Loucy (cell line): ENCODE measurements around the gene GID8.

Experiments used
- H2AFZ ChIP-seq: fragments of 200-600 bp; sonication (generic); 2 replicates; pipeline ENCODE4 v1.6.0; 2016; ENCODE audit warnings: antibody characterized with exemption, mild to moderate bottlenecking, low read length, moderate library complexity
- H3F3A ChIP-seq: fragments of 200-600 bp; 2 replicates; pipeline ENCODE4 v1.6.0; 2016; ENCODE audit warnings: antibody characterized with exemption, low read depth, mild to moderate bottlenecking
- H3K27me3 ChIP-seq: fragments of 200-600 bp; sonication (generic); 2 replicates; pipeline ENCODE4 v1.6.1; 2014; ENCODE audit warnings: low read length, mild to moderate bottlenecking; ENCODE audit not compliant: insufficient read depth, poor library complexity, severe bottlenecking
- H3K36me3 ChIP-seq: fragments of 200-600 bp; sonication (generic); 2 replicates; pipeline ENCODE4 v1.6.1; 2016; ENCODE audit warnings: low read length; ENCODE audit not compliant: insufficient read depth
- H3K4me1 ChIP-seq: fragments of 200-600 bp; sonication (generic); 2 replicates; pipeline ENCODE4 v1.5.1; 2014; ENCODE audit warnings: low read length, mild to moderate bottlenecking; ENCODE audit not compliant: insufficient read depth, poor library complexity, severe bottlenecking
- H3K4me2 ChIP-seq: fragments of 200-600 bp; sonication (generic); 2 replicates; pipeline ENCODE4 v1.6.0; 2014; ENCODE audit warnings: antibody characterized with exemption, low read length, low read depth, mild to moderate bottlenecking; ENCODE audit not compliant: poor library complexity, severe bottlenecking
- H3K4me3 ChIP-seq: fragments of 200-600 bp; sonication (generic); 2 replicates; pipeline ENCODE4 v1.5.1; 2014; ENCODE audit warnings: low read length, mild to moderate bottlenecking, mixed read lengths; ENCODE audit not compliant: poor library complexity, severe bottlenecking
- H3K79me2 ChIP-seq: fragments of 200-600 bp; sonication (generic); 2 replicates; pipeline ENCODE4 v1.6.1; 2014; ENCODE audit warnings: low read length; ENCODE audit not compliant: insufficient read depth
- H3K9ac ChIP-seq: fragments of 200-600 bp; sonication (generic); 2 replicates; pipeline ENCODE4 v1.6.0; 2014; ENCODE audit warnings: mild to moderate bottlenecking, low read depth, low read length, moderate library complexity; ENCODE audit not compliant: poor library complexity, severe bottlenecking
- H3K9me2 ChIP-seq: fragments of 200-600 bp; sonication (generic); replicated peaks from 2 replicates; pipeline ENCODE4 v1.6.1; 2016; ENCODE audit warnings: low read depth, low read length, mixed read lengths
- H3K9me3 ChIP-seq: fragments of 200-600 bp; sonication (generic); 2 replicates; pipeline ENCODE4 v1.6.1; 2014; ENCODE audit warnings: mild to moderate bottlenecking, antibody characterized with exemption, low read length, low read depth; ENCODE audit not compliant: insufficient read depth
- H4K20me1 ChIP-seq: fragments of 200-600 bp; sonication (generic); 2 replicates; pipeline ENCODE4 v1.6.0; 2014; ENCODE audit warnings: antibody characterized with exemption, low read length, mild to moderate bottlenecking; ENCODE audit not compliant: insufficient read depth, poor library complexity, severe bottlenecking
- CTCF ChIP-seq: fragments of 200-600 bp; sonication (generic); conservative IDR thresholded peaks from 2 replicates; pipeline ENCODE4 v1.5.1; 2014; ENCODE audit warnings: mild to moderate bottlenecking, antibody characterized with exemption, low read length
- EZH2phosphoT487 ChIP-seq: fragments of 200-600 bp; IDR thresholded peaks from 2 replicates; pipeline ENCODE4 v1.6.1; 2018; ENCODE audit warnings: antibody characterized with exemption, mild to moderate bottlenecking, moderate library complexity, borderline replicate concordance

The GID8 gene

GRCh38 chr20:62965363-62965771 is 27.4 kb downstream of the GID8 start:
- H3K4me2 ChIP-seq = no peak overlapping the region
- H3K36me3 ChIP-seq = peaks cover 19% of the 10 kb centered on the region; the same call in 1 of the 2 replicates
- no peaks in the 10 kb centered on the region for H3K27me3 ChIP-seq
- no peak overlapping the region for H3K9ac ChIP-seq
- H2AFZ ChIP-seq = no peak overlapping the region
- peaks cover 18% of the 10 kb centered on the region; the same call in 1 of the 2 replicates for H3K79me2 ChIP-seq
- H3K9me3 ChIP-seq = no peaks in the 10 kb centered on the region
- no peaks in the 10 kb centered on the region for H3K9me2 ChIP-seq
- no peak overlapping the region for H3K4me3 ChIP-seq
- H3K4me1 ChIP-seq = peaks cover 8% of the 10 kb centered on the region
- H3F3A ChIP-seq = no peaks in the 10 kb centered on the region
- no peak for TF ChIP-seq CTCF
- no peak for TF ChIP-seq EZH2phosphoT487
- peaks cover 2% of the 10 kb centered on the region for H4K20me1 ChIP-seq

GRCh38 chr20:62966212-62967148 is 28.5 kb downstream of the GID8 start:
- no peak overlapping the region for H2AFZ ChIP-seq
- no peaks in the 10 kb centered on the region for H3K9me3 ChIP-seq
- H3K79me2 ChIP-seq = peaks cover 15% of the 10 kb centered on the region; the same call in 1 of the 2 replicates
- peaks cover 4% of the 10 kb centered on the region for H3K4me1 ChIP-seq
- peaks cover 2% of the 10 kb centered on the region for H4K20me1 ChIP-seq
- H3K9ac ChIP-seq = no peak overlapping the region
- H3K9me2 ChIP-seq = no peaks in the 10 kb centered on the region
- no peak overlapping the region for H3K4me3 ChIP-seq
- no peak overlapping the region for H3K4me2 ChIP-seq
- TF ChIP-seq CTCF (no peak), EZH2phosphoT487 (no peak)
- H3K27me3 ChIP-seq = no peaks in the 10 kb centered on the region
- no peaks in the 10 kb centered on the region for H3F3A ChIP-seq
- peaks cover 19% of the 10 kb centered on the region; the same call in 1 of the 2 replicates for H3K36me3 ChIP-seq

GRCh38 chr20:62967149-62967501 is 29.2 kb downstream of the GID8 start:
- Histone ChIP-seq H3K4me1 (no peaks in the 10 kb centered on the region), H3F3A (no peaks in the 10 kb centered on the region), H3K9me3 (no peaks in the 10 kb centered on the region), H3K4me2 (no peak overlapping the region), H3K27me3 (no peaks in the 10 kb centered on the region), H3K9me2 (no peaks in the 10 kb centered on the region), H3K36me3 (peaks cover 19% of the 10 kb centered on the region; the same call in 1 of the 2 replicates), H2AFZ (no peak overlapping the region), H3K9ac (no peak overlapping the region), H3K4me3 (no peak overlapping the region), H3K79me2 (peaks cover 9% of the 10 kb centered on the region; the same call in 1 of the 2 replicates), H4K20me1 (peaks cover 2% of the 10 kb centered on the region)
- no peak for TF ChIP-seq EZH2phosphoT487
- no peak for TF ChIP-seq CTCF
